Epithelial cell of proximal tubule (primary cell): Measurements from ENCODE around the gene B4GALNT4. TPM values are rescaled to one million over a fixed set of nuclear protein-coding genes. Genes with fewer than 3 reads are reported as not detected.
"Not testable (repeated sequence)": the region's sequence is repeated elsewhere in the genome, so short reads cannot be mapped to it uniquely, and the experiment has no call there.

ENCODE experiments used
- DNase-seq: peaks from one replicate; pipeline ENCODE4 v3.0.0-alpha.2; 2011; ENCODE audit warnings: low read depth
- H3K4me3 ChIP-seq: 2 replicates; pipeline ENCODE4 v1.5.1; 2011; ENCODE audit warnings: low read depth, mild to moderate bottlenecking, low read length
- CTCF ChIP-seq: conservative IDR thresholded peaks from 2 replicates; pipeline ENCODE4 v1.5.1; 2012; ENCODE audit warnings: low read depth, mild to moderate bottlenecking, low read length
- total RNA-seq: library from RNA; depleted of rRNA; stranded (reverse); fragments of >200 nt; gene quantifications from 2 replicates; pipeline ENCODE4 v1.2.3, GENCODE V29; 2015

The B4GALNT4 gene
- total RNA-seq, 1 donor from 2014 or later = 24.4 TPM

GRCh38 chr11:357582-357981 lies 11.7 kb upstream of the B4GALNT4 start:
- no peak for DNase-seq
- H3K4me3 ChIP-seq = no peak overlapping the region
- TF ChIP-seq CTCF = no peak

- H3K4me3 ChIP-seq = no peak overlapping the region
- DNase-seq = no peak
- TF ChIP-seq CTCF = no peak
Observed at GRCh38 chr11:358129-358800, 11.0 kb upstream of the B4GALNT4 start.

GRCh38 chr11:359181-359714 lies 10.1 kb upstream of the B4GALNT4 start:
- TF ChIP-seq CTCF = no peak
- DNase-seq = no peak
- H3K4me3 ChIP-seq = no peak overlapping the region

- no peak for DNase-seq
- no peak for TF ChIP-seq CTCF
- H3K4me3 ChIP-seq = no peak overlapping the region
Observed at GRCh38 chr11:360326-361280, 8.7 kb upstream of the B4GALNT4 start.

- DNase-seq = no peak
- TF ChIP-seq CTCF = no peak
Observed at GRCh38 chr11:362642-363442, 6.5 kb upstream of the B4GALNT4 start.

GRCh38 chr11:363443-363805 lies 5.9 kb upstream of the B4GALNT4 start:
- not testable (repeated sequence) for H3K4me3 ChIP-seq, DNase-seq

More at GRCh38 chr11:362642-363442, 6.5 kb upstream of the B4GALNT4 start:
- no peak overlapping the region for H3K4me3 ChIP-seq
